Measurements from ENCODE around the gene CEACAM21. TPM values are rescaled to one million over a fixed set of nuclear protein-coding genes. Genes with fewer than 3 reads are reported as not detected.

CEACAM21 gene
- polyA plus RNA-seq, 3 donors, result 1.5 to 2.4 (median 1.9) TPM

DNA sequence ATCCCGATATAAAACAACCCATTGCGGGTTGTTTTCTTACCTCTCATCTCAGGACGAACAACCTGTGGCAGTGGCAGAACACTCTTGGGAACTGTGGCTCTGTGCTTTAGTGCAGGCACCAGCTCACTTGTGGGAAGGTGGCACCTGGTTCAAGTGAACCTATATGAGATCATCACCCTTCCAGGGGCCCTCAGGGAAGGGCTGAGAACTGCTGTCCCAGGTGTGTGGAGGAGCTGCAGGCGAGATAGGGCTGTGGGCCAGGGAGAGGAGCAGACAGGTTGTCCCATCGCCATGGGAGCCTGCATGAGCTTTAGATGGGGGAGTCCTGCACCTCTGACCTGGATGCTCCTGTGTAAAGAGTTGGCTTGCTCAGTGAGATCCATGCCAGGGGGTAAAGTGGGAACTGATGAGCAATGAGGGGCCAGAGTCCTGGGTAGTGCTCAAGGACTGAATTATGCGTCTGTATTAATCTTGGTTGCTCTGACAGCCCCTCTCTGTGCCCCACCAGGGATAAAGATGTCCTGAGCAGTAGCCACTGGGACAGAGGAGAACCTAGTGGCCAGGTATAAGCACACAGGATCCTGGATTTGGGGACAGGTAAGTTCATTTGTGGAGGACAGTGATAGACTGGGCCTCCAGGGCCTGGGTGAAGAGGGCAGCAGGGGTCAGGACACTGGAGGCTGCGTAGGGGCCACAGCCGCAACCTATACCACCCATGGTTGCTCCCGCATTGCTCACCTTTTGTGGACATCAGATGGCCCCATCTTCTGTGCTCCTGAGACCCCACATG, 42.2 kb downstream of the CEACAM21 start:
- no peak for DNase-seq

DNA sequence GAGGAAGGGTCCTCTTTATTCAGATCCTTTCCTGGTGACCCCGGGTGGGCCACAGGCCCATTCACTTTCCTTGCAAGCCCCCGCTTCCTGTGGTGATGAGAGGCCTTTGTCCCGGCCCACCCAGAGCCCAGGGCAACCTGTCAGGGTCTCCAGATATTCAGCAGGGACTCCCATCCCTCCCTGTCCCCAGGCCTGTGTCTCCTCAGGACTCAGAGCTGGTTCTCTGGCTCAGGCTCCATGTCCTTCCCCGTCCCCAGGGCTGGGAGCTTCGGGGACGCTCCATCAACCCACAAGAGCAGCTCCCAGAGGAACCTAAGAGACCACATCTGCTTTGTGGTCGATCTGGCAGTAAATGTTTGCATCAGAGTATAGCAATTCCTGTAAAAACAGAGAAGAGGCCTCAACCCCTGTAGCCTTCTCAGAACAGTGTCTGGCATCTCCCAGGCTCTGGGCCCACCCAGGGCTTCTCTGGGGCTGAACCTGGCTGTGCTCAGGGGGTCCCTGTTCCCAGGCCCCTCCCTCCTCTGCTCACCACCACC, 43.1 kb downstream of the CEACAM21 start:
- DNase-seq, result no peak

DNA sequence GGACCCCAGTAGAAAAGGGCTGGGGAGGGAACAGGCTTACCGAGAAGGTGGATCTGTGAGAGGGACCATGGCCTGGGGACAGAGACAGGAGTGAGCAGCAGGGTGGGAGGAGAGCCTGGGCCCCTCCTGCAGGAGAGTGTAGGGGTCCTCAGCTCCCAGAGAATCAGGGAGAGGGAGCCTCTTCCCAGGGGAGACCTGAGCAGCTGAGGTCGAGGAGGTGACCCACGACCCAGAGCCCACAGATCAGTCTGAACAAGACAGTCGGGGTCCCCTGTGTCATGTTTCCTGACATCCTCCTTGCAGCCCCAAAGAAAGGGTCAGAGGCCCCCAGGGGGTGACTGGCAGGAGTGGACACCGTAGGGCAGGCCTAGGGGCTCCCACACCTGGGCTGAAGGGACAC, 44.2 kb downstream of the CEACAM21 start:
- DNase-seq, result no peak

DNA sequence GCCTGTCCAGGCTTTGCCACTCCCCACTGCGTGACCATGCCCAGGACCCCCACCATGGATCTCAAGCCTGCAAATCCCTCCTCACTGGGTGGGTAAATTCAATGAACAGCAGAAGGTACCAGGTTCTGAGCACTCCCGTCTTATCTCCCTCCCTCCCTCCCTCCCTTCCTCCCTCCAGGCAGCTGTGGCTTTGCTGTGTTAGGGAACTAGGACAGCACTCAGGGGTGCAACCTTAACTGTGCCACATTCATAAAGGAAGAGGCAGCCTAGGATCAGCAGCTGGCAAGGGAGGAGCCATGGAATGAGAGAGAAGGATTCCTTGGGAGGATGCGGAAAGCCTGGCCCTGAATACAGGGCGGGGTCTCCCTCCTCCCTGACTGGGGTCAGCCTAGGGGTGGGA, 45.3 kb downstream of the CEACAM21 start:
- no peak for DNase-seq

DNA sequence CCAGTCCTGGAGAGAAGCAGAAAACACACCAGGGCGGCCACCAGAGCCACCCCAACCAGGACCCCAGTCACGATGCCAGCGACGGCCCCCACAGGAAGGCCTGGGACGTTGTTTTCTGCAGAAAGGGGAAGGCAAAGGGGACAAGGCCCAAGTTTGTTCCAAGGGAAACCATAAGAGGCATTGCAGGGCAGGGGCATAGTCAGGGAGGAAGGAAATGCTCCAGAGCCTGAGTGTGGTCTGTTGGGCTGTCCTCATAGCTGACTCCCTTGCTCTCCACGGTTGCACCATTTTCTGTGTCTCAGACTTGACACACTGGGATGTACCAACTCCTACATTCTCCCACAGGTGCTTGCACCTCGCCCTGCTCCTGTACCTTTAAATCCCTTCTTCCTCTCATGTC, 45.7 kb downstream of the CEACAM21 start:
- no peak for DNase-seq

DNA sequence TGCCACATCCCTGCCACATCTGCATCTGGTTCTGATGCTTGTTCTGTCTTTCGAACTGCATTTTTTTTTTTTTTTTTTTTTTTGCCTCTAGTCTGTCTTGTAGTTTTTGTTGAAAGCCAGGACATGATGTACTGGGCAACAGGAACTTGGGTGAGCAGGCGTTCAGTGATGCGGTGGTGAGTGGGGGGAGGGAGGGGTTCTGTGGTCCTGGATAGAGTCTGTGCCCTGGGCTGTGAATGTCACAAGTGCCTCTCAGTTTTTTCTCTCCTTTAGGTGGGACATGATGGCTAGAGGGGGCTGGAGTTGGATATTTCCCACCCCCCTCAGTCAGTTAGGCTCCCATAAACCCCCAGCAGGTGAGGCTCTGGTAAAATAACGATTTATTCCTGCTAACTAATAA, 47.4 kb downstream of the CEACAM21 start:
- DNase-seq, result no peak

DNA sequence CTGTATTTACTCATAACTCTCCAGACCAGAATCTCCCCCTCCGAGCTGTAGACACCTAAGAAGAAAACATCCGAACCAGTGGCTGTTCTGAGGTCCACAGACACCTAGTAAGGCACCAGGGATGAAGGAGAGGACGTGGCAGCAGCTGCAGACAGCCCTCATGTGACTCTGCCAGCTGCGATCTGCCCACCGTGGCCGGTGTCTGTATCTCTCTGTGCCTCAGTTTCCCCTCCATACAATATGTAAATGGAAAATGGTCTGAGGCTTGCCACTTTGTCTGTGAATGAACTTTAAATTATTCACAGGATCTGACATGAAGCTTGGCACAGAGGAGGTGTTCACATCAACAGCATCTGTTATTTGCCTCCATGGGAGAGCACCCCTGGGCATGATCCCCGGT, 48.5 kb downstream of the CEACAM21 start:
- DNase-seq, result no peak

DNA sequence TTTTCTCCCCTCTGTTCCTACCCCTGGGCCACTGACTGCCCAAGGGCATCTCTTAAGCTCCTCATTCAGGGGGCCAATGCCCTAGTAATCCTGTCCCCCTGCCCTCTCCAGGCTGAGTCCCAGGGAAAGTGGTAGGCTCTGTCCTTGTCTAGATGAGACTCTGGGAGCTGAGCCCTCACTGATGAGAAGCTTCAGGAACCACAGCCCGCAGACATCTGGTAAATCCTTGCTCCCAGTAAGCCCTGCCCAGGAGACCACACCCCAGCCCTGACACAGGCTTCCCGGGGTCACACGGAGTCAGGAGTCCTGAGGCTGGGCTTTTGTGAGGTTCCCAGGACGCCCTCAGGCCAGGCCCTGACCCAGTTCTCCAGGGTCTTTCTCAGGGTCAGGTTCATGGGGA, 49.0 kb downstream of the CEACAM21 start:
- no peak for DNase-seq

DNA sequence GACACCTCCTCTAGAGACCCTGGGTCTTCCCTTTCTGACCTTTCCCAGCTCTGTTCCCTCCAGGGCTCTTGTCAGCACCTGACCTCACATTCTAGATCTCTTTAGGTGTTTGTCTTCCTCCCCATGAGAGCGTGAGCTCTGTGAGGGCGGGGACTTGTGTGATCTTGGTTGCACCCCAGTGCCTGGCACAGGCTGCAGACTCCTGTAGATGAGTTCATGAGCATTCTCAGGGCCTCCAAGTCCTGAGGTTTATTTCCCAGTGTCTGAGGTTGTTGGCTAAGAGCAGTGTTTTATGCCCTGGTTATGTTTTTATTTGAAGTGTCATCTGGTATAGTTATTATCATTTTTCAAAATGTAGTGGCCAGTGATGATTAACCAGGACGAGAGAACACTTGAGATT, 50.3 kb downstream of the CEACAM21 start:
- no peak for DNase-seq

DNA sequence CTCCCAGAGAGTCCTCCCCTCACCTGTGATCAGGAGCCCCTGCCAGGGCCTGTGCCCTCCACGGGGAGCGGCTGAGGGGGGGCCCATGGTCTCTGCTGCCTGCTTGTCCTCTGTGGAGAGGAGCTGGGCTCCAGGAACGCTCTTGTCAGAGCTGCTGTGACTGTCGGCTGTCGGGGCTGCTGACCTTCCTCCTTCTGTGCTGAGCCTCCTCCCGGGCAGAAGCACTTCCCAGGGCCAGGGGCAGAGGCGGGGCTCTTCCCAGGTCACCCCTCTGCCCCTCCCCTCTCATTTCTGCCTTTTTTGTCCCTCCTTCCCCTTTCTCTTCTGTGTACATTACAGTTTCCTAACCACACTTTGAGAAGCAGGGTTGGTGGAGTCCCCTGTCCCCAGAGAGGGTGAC, 50.9 kb downstream of the CEACAM21 start, which contains the start of gene CEACAM4:
Gene CEACAM4 (minus strand): TSS at position 198 of the 400 bp plus-strand sequence. CDS start 111 bp downstream, at position 87.
- no peak for DNase-seq

DNA sequence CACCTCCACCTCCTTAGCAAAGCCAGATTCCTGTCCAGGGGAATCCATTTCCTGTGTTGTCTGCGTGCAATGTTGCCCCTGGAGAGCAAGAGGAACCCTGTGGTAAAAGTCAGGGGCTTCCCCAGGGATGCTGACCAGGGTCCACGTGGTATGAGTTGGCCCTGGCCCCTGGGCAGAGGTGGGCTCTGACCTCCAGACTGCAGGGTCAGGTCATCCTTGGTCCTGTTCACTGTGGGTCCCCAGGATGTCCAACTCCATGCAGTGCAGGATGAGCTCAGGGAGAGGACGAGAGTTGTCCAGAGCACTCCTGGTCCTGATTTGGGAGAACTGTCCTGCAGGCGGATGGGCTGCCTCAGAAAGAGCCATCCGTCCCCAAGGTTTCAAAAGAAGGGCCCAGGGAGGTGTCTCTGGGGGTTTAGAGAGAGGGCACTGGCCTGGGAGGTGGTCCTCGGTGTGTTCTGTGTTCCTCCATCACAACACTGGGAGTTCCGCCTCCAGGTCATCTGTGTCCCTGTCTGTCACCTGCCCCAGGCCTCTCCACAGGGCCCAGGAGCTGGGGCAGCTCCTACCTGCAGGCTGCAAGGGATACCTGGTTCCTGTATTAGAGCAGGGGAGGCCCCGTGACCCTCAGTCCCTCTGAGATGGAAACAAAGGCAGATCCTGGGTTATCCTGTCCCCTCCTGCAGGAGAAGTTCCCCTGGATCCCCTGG, 52.2 kb downstream of the CEACAM21 start:
- no peak for DNase-seq

Other genes starting within 250 kb of the CEACAM21 start
- 10 to 100 TPM; 28.9 to 33.1 (median 29.3) TPM for gene TGFB1, start 222.2 kb upstream of the CEACAM21 start, polyA plus RNA-seq (ENCODE audit: insufficient read length in 3 of 3)
- gene B9D2, start 212.0 kb upstream of the CEACAM21 start, polyA plus RNA-seq (ENCODE audit: insufficient read length in 3 of 3), result 10 to 100 TPM in 2 of 3 donors, 1 to 10 TPM in 1; 9.5 to 10.3 (median 10.3) TPM
- gene TMEM91, start 199.6 kb upstream of the CEACAM21 start, polyA plus RNA-seq (ENCODE audit: insufficient read length in 3 of 3), result 10 to 100 TPM; 13.8 to 32.3 (median 25.3) TPM
- 10 to 100 TPM; 18.0 to 21.0 (median 20.0) TPM for gene EXOSC5, start 178.8 kb upstream of the CEACAM21 start, polyA plus RNA-seq (ENCODE audit: insufficient read length in 3 of 3)
- gene BCKDHA, start 178.3 kb upstream of the CEACAM21 start, polyA plus RNA-seq (ENCODE audit: insufficient read length in 3 of 3), result 10 to 100 TPM; 50.1 to 59.1 (median 53.3) TPM
- 1 to 10 TPM; 3.7 to 5.1 (median 4.9) TPM for gene B3GNT8, start 148.8 kb upstream of the CEACAM21 start, polyA plus RNA-seq (ENCODE audit: insufficient read length in 3 of 3)
- 10 to 100 TPM; 55.8 to 75.8 (median 64.4) TPM for gene DMAC2, start 136.3 kb upstream of the CEACAM21 start, polyA plus RNA-seq (ENCODE audit: insufficient read length in 3 of 3)
- 1 to 10 TPM; 4.3 to 7.5 (median 6.0) TPM for gene ERICH4, start 133.0 kb upstream of the CEACAM21 start, polyA plus RNA-seq (ENCODE audit: insufficient read length in 3 of 3)
- under 1 TPM in 2 of 3 donors, not detected in 1; 0.13 to 0.18 TPM for gene CEACAM4, start 50.9 kb downstream of the CEACAM21 start, polyA plus RNA-seq (ENCODE audit: insufficient read length in 3 of 3)
- gene CEACAM7, start 112.1 kb downstream of the CEACAM21 start, polyA plus RNA-seq (ENCODE audit: insufficient read length in 3 of 3), result not detected
- gene CEACAM5, start 132.5 kb downstream of the CEACAM21 start, polyA plus RNA-seq (ENCODE audit: insufficient read length in 3 of 3), result under 1 TPM in 2 of 3 donors, not detected in 1; 0.13 to 0.14 TPM
- gene CEACAM6, start 179.4 kb downstream of the CEACAM21 start, polyA plus RNA-seq (ENCODE audit: insufficient read length in 3 of 3), result under 1 TPM; 0.17 to 0.35 (median 0.31) TPM
- under 1 TPM in 2 of 3 donors, not detected in 1; 0.12 to 0.23 TPM for gene CEACAM3, start 220.4 kb downstream of the CEACAM21 start, polyA plus RNA-seq (ENCODE audit: insufficient read length in 3 of 3)

Data from renal pelvis (tissue), 4 donors.